Endodermal cell (in vitro differentiated cells): ENCODE results near the gene ALOX15B. TPM values are rescaled to one million over a fixed set of nuclear protein-coding genes. Genes with fewer than 3 reads are reported as not detected.

Experiments
- DNase-seq: peaks from one replicate; pipeline ENCODE4 v3.0.0-alpha.2; 2017
- H3K27ac ChIP-seq: 2 replicates; pipeline ENCODE4 v1.5.1; 2013; ENCODE audit warnings: mild to moderate bottlenecking, low read depth, low read length, moderate library complexity
- H3K27me3 ChIP-seq: 2 replicates; pipeline ENCODE4 v1.6.1; 2013; ENCODE audit warnings: mild to moderate bottlenecking, low read length, moderate library complexity; ENCODE audit not compliant: insufficient read depth, control insufficient read depth, poor library complexity, severe bottlenecking
- H3K36me3 ChIP-seq: 2 replicates; pipeline ENCODE4 v1.7.0; 2013; ENCODE audit warnings: mild to moderate bottlenecking, low read length, moderate library complexity; ENCODE audit not compliant: control insufficient read depth, insufficient read depth
- H3K4me1 ChIP-seq: one replicate; pipeline ENCODE4 v1.7.0; 2013; ENCODE audit warnings: low read length; ENCODE audit not compliant: control insufficient read depth, insufficient read depth
- H3K4me3 ChIP-seq: 2 replicates; pipeline ENCODE4 v1.5.1; 2013; ENCODE audit warnings: mild to moderate bottlenecking, low read length, moderate library complexity
- H3K9ac ChIP-seq: 2 replicates; pipeline ENCODE4 v1.6.1; 2013; ENCODE audit warnings: mild to moderate bottlenecking, low read length, moderate library complexity; ENCODE audit not compliant: poor library complexity, severe bottlenecking; ENCODE audit errors: extremely low read depth
- H3K9me3 ChIP-seq: 2 replicates; pipeline ENCODE4 v1.6.1; 2013; ENCODE audit warnings: mild to moderate bottlenecking, low read length, moderate library complexity; ENCODE audit not compliant: control insufficient read depth
- H3K27ac Mint-ChIP-seq: 2 replicates; pipeline ENCODE4 v1.8.0; 2020; ENCODE audit warnings: mixed read lengths
- H3K27me3 Mint-ChIP-seq: 2 replicates; pipeline ENCODE4 v1.8.0; 2021; ENCODE audit warnings: mild to moderate bottlenecking, mixed read lengths; ENCODE audit not compliant: insufficient read depth
- H3K36me3 Mint-ChIP-seq: 2 replicates; pipeline ENCODE4 v1.8.0; 2020; ENCODE audit warnings: low read depth, mixed read lengths
- H3K4me1 Mint-ChIP-seq: 2 replicates; pipeline ENCODE4 v1.8.0; 2020; ENCODE audit warnings: mixed read lengths
- H3K4me3 Mint-ChIP-seq: 2 replicates; pipeline ENCODE4 v1.8.0; 2020; ENCODE audit warnings: mild to moderate bottlenecking, moderate library complexity, mixed read lengths
- H3K9me3 Mint-ChIP-seq: 2 replicates; pipeline ENCODE4 v1.8.0; 2020; ENCODE audit warnings: mild to moderate bottlenecking, mixed read lengths
- WGBS, 2 experiments: methylation state at CpG; one replicate each; pipeline versions ENCODE4 v1.1.5 to v1.1.7; 2013; ENCODE audit warnings: missing lambda C conversion rate in 2 of 2, mixed read lengths in 1 of 2; ENCODE audit not compliant: insufficient coverage in 1 of 2, insufficient read length in 1 of 2; 5-methylcytosine and 5-hydroxymethylcytosine counted together
- total RNA-seq, 2 donors: library from RNA; stranded (reverse); fragmentation: NEBNext Ultra II Directional in 1 of 2; extraction: Animal tissue kit (Norgen Biotek cat#: 25700) in 1 of 2; gene quantifications; 2 replicates in 1 of 2; 3 replicates in 1 of 2; pipeline ENCODE4 v1.2.1, GENCODE V29; 2021
- TF ChIP-seq, protein P1 (sequence below): fragments of 200-600 bp; sonication (generic); conservative IDR thresholded peaks from 2 replicates; pipeline ENCODE4 v1.5.0; 2021; ENCODE audit warnings: antibody characterized with exemption, mild to moderate bottlenecking

The ALOX15B gene
- total RNA-seq, 2 donors from 2014 or later: not detected

- Mint-ChIP-seq H3K4me1 (peaks cover 26% of the 10 kb centered on the region), H3K27ac (no peak overlapping the region), H3K4me3 (no peak overlapping the region), H3K36me3 (no peaks in the 10 kb centered on the region), H3K9me3 (no peaks in the 10 kb centered on the region), H3K27me3 (peaks cover 55% of the 10 kb centered on the region)
- H3K36me3 ChIP-seq: no peaks in the 10 kb centered on the region
- H3K9ac ChIP-seq: no peak overlapping the region
- 84 to 94% methylated on average over 9 to 13 of the region's 14 CpGs for WGBS, 2 experiments
- no peak overlapping the region for H3K4me3 ChIP-seq
- TF ChIP-seq, protein P1, sequence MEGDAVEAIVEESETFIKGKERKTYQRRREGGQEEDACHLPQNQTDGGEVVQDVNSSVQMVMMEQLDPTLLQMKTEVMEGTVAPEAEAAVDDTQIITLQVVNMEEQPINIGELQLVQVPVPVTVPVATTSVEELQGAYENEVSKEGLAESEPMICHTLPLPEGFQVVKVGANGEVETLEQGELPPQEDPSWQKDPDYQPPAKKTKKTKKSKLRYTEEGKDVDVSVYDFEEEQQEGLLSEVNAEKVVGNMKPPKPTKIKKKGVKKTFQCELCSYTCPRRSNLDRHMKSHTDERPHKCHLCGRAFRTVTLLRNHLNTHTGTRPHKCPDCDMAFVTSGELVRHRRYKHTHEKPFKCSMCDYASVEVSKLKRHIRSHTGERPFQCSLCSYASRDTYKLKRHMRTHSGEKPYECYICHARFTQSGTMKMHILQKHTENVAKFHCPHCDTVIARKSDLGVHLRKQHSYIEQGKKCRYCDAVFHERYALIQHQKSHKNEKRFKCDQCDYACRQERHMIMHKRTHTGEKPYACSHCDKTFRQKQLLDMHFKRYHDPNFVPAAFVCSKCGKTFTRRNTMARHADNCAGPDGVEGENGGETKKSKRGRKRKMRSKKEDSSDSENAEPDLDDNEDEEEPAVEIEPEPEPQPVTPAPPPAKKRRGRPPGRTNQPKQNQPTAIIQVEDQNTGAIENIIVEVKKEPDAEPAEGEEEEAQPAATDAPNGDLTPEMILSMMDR: no peak
- H3K27ac ChIP-seq: no peak overlapping the region
- no peaks in the 10 kb centered on the region for H3K9me3 ChIP-seq
- DNase-seq: peak; percentile 53
- peaks cover 7% of the 10 kb centered on the region for H3K4me1 ChIP-seq
- H3K27me3 ChIP-seq: peaks cover 26% of the 10 kb centered on the region
These were observed 17.5 kb downstream of the ALOX15B start for GRCh38 chr17:8056232-8056975.

GRCh38 chr17:8056976-8057625, 18.2 kb downstream of the ALOX15B start:
- H3K27me3 ChIP-seq: peaks cover 19% of the 10 kb centered on the region
- 84 to 88% methylated on average over 17 of the region's 17 CpGs for WGBS, 2 experiments
- no peak overlapping the region for H3K4me3 ChIP-seq
- no peak overlapping the region for H3K9ac ChIP-seq
- no peak overlapping the region for H3K27ac Mint-ChIP-seq
- H3K4me1 Mint-ChIP-seq: peaks cover 33% of the 10 kb centered on the region
- no peaks in the 10 kb centered on the region for H3K36me3 ChIP-seq
- peaks cover 49% of the 10 kb centered on the region for H3K27me3 Mint-ChIP-seq
- no peaks in the 10 kb centered on the region for H3K9me3 ChIP-seq
- H3K9me3 Mint-ChIP-seq: no peaks in the 10 kb centered on the region
- H3K4me1 ChIP-seq: peaks cover 7% of the 10 kb centered on the region
- no peak overlapping the region for H3K27ac ChIP-seq
- DNase-seq: peak; percentile 44
- no peak overlapping the region for H3K4me3 Mint-ChIP-seq
- H3K36me3 Mint-ChIP-seq: no peaks in the 10 kb centered on the region
- TF ChIP-seq, protein P1: no peak

DNA sequence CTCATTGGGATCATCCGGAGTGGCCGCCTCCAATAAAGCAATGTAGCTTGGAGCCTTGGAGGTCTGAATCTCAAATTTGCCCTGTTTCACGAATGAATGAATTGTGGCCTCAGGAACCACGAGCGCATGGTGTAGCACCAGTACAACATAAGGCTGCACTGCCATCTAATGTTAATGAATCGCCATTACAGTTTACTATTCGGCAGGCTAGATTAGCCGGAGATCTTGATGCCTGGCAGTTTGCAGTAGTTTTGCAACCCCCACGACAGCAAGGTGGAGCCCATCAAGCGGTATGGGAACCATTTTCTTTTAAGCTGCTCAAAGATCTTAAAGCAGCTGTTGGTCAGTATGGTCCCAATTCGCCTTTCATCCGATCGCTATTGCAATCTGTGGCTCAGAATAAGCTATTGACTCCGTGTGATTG, 18.8 kb downstream of the ALOX15B start:
- H3K27me3 ChIP-seq: peaks cover 21% of the 10 kb centered on the region
- no peaks in the 10 kb centered on the region for H3K9me3 ChIP-seq
- Mint-ChIP-seq H3K27me3 (peaks cover 49% of the 10 kb centered on the region), H3K4me3 (no peak overlapping the region), H3K9me3 (no peaks in the 10 kb centered on the region), H3K27ac (no peak overlapping the region), H3K4me1 (peaks cover 37% of the 10 kb centered on the region), H3K36me3 (no peaks in the 10 kb centered on the region)
- 18 to 26% methylated on average over 14 of the region's 14 CpGs for WGBS, 2 experiments
- no peak overlapping the region for H3K4me3 ChIP-seq
- no peak overlapping the region for H3K9ac ChIP-seq
- TF ChIP-seq, protein P1: peak; percentile 84
- no peak overlapping the region for H3K27ac ChIP-seq
- H3K36me3 ChIP-seq: no peaks in the 10 kb centered on the region
- peak; percentile 90 for DNase-seq
- peaks cover 7% of the 10 kb centered on the region for H3K4me1 ChIP-seq
